Gastrocnemius medialis (tissue), 4 donors: ENCODE data around the gene SELENOP. TPM values are rescaled to one million over a fixed set of nuclear protein-coding genes. Genes with fewer than 3 reads are reported as not detected.

Experiments used
- ATAC-seq, 2 donors: fragments of 150-250 bp; one replicate each; pipeline ENCODE4 v1.9.1; 2016
- DNase-seq, 2 donors: peaks; one replicate each; pipeline ENCODE4 v3.0.0-alpha.2; 2019
- H3K27ac ChIP-seq, 4 donors: fragments of 200-600 bp; sonication (generic); 1 replicate in 1 of 4; 2 replicates in 3 of 4; pipeline ENCODE4 v1.5.1; 2016 to 2018; ENCODE audit warnings: mild to moderate bottlenecking in 2 of 4, moderate library complexity in 1 of 4
- H3K27me3 ChIP-seq, 3 donors: fragments of 200-600 bp; sonication (generic) in 2 of 3; 1 replicate in 1 of 3; 2 replicates in 2 of 3; pipeline versions ENCODE4 v1.5.1 to v1.6.0; 2016 to 2019; ENCODE audit warnings: mild to moderate bottlenecking in 1 of 3, moderate library complexity in 1 of 3
- H3K36me3 ChIP-seq, 2 donors: fragments of 200-600 bp; sonication (generic) in 1 of 2; one replicate each; pipeline ENCODE4 v1.5.1; 2017 to 2018
- H3K4me1 ChIP-seq, 2 donors: fragments of 200-600 bp; sonication (generic) in 1 of 2; one replicate each; pipeline ENCODE4 v1.5.1; 2016 to 2017; ENCODE audit warnings: mild to moderate bottlenecking in 2 of 2
- H3K4me3 ChIP-seq, 4 donors: fragments of 200-600 bp; sonication (generic) in 3 of 4; 1 replicate in 1 of 4; 2 replicates in 3 of 4; pipeline ENCODE4 v1.5.1; 2016 to 2019; ENCODE audit warnings: mild to moderate bottlenecking in 2 of 4
- H3K9me3 ChIP-seq, 3 donors: fragments of 200-600 bp; sonication (generic) in 2 of 3; 1 replicate in 1 of 3; 2 replicates in 2 of 3; pipeline ENCODE4 v1.5.1; 2016 to 2019
- POLR2A ChIP-seq, 2 donors: fragments of 450-650 bp; IDR thresholded peaks; one replicate each; pipeline ENCODE4 v1.6.1; 2017; ENCODE audit warnings: antibody characterized with exemption in 2 of 2, mild to moderate bottlenecking in 2 of 2, moderate library complexity in 2 of 2
- in situ Hi-C, 4 donors: fragments of 200-750 bp; cut with MboI; loops; one replicate each; pipeline versions ENCODE4 v1.15.0 to v1.8.0; 2017; ENCODE audit warnings: low sequenced_read_pairs in 4 of 4
- intact Hi-C: fragments of 100-400 bp; cut with DNase I; formaldehyde crosslinking; loops from one replicate; pipeline ENCODE4 v1.15.1; 2023; ENCODE audit warnings: low total_unique reads
- total RNA-seq, 4 donors: library from RNA; depleted of rRNA; stranded (reverse); fragments of >200 nt; gene quantifications; one replicate each; pipeline versions ENCODE4 v1.1.0 to v1.2.3, GENCODE V29; 2016
- TF ChIP-seq, protein P1 (sequence below), 5 experiments: fragments of 450-650 bp in 3 of 5; fragments of 200-600 bp in 2 of 5; sonication (generic) in 2 of 5; IDR thresholded peaks in 4 of 5; conservative IDR thresholded peaks in 1 of 5; 1 replicate in 4 of 5; 2 replicates in 1 of 5; pipeline ENCODE4 v1.5.1; 2016 to 2019; ENCODE audit warnings: antibody characterized with exemption in 5 of 5, mild to moderate bottlenecking in 3 of 5, moderate library complexity in 3 of 5

The SELENOP gene
- total RNA-seq, 4 donors from 2014 or later, result 231 to 290 (median 243) TPM

DNA sequence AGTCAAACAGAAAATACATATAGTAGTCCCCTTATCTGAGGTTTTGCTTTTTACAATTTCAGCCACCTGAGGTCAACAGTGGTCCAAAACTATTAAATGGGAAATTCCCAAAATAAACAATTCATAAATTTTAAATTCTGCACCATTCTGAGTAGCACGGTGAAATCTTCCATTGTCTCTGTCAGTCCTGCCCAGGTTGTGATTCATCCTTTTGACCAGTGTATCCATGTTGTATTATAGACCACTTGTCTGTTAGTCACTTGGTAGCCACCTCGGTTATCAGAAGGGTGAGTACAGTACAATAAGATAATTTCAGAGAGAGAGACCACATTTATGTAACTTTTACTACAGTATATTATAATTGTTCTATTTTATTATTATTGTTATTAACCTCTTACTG lies 52.2 kb downstream of the SELENOP start:
- ATAC-seq, result no peak
- intact Hi-C loops, result no loop called here
- H3K27me3 ChIP-seq, result no peaks in the 10 kb centered on the region
- TF ChIP-seq, protein P1, sequence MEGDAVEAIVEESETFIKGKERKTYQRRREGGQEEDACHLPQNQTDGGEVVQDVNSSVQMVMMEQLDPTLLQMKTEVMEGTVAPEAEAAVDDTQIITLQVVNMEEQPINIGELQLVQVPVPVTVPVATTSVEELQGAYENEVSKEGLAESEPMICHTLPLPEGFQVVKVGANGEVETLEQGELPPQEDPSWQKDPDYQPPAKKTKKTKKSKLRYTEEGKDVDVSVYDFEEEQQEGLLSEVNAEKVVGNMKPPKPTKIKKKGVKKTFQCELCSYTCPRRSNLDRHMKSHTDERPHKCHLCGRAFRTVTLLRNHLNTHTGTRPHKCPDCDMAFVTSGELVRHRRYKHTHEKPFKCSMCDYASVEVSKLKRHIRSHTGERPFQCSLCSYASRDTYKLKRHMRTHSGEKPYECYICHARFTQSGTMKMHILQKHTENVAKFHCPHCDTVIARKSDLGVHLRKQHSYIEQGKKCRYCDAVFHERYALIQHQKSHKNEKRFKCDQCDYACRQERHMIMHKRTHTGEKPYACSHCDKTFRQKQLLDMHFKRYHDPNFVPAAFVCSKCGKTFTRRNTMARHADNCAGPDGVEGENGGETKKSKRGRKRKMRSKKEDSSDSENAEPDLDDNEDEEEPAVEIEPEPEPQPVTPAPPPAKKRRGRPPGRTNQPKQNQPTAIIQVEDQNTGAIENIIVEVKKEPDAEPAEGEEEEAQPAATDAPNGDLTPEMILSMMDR (IDR thresholded peaks at IDR 0.05 in 4 of 5, conservative IDR thresholded peaks at IDR 0.05 in 1 of 5), result no peak
- TF ChIP-seq POLR2A (IDR thresholded peaks at IDR 0.05), result no peak
- peaks cover 0 to 8% of the 10 kb centered on the region in 2 donors for H3K4me1 ChIP-seq
- H3K36me3 ChIP-seq, result no peaks in the 10 kb centered on the region
- in situ Hi-C loops, result loop anchor here in 2 of 4 donors (25.0 kb wide), 2 partner anchors 347 to 897 kb away; partner anchors contain the start of genes OXCT1 (in 2 of the 2) and GHR (in 1 of the 2)
- H3K9me3 ChIP-seq, result no peaks in the 10 kb centered on the region
- no peak for DNase-seq
- H3K27ac ChIP-seq, result no peak overlapping the region
- H3K4me3 ChIP-seq, result no peak overlapping the region

DNA sequence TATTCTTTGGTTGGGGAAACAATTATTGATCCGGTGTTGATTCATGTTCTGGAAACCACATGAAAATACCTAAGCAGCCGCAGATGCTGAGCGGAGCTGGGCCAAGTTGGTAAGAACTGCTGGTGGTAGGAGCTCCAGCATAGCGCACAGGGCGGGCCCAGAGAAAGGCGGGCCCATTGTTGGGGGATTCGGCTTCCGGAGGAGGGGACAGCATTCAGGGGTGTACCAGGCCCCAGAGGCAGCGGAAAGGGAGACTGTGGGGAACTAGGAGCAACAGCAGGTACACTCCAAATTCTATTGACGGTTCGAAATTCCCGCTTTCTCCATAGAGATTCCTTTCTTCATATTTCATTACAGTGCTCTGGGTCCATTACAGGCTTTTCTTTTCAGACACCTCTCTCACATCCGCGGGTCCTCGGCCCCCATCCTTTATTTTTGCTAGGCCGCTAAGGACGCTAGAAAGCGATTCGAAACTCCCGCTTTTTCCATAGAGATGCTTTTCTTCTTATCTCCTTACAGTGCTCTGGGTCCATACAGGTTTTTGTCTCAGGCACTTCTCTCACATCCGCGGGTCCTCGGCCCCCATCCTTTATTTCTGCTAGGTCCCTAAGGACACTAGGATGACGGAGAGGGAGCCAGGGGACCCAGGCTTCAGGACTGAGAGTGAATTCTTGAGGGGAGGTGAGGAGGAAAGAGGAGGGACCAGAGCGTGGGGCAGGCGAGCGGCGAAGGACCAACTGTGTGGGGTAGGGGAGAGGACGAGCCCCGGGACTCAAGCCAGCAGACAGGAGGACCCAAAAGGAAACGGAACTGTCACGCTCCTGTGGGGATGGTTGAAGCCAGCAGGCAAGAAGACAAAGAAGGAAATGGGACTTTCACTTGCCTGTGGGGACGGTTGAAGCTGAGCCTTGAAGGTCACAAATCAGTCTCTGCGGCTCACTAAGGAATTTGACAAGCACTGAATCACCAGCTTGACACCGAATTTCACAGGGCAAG lies 54.8 kb downstream of the SELENOP start, which contains the start of gene CCDC152:
Gene CCDC152, plus strand, starts transcription at position 213 of the 996 bp plus-strand sequence. CDS start 2,304 bp downstream, outside the sequence.
- Histone ChIP-seq H3K4me3 (peak within 1 kb of the TSS; percentile 26 to 48 (median 34)), H3K27ac (no peak within 1 kb of the TSS), H3K4me1 (peaks cover 0 to 8% of the 10 kb centered on the region in 2 donors), H3K9me3 (no peaks in the 10 kb centered on the region), H3K27me3 (no peaks in the 10 kb centered on the region), H3K36me3 (no peaks in the 10 kb centered on the region)
- TF ChIP-seq POLR2A (IDR thresholded peaks at IDR 0.05), result no peak
- TF ChIP-seq, protein P1 (IDR thresholded peaks at IDR 0.05 in 4 of 5, conservative IDR thresholded peaks at IDR 0.05 in 1 of 5), result no peak
- in situ Hi-C loops, result loop anchor here in 2 of 4 donors (25.0 kb wide), 2 partner anchors 345 to 895 kb away; partner anchors contain the start of genes OXCT1 (in 2 of the 2) and GHR (in 1 of the 2)
- ATAC-seq, result no peak
- DNase-seq, result peak in 1 of 2 donors; percentile 12
- intact Hi-C loops, result no loop called here

DNA sequence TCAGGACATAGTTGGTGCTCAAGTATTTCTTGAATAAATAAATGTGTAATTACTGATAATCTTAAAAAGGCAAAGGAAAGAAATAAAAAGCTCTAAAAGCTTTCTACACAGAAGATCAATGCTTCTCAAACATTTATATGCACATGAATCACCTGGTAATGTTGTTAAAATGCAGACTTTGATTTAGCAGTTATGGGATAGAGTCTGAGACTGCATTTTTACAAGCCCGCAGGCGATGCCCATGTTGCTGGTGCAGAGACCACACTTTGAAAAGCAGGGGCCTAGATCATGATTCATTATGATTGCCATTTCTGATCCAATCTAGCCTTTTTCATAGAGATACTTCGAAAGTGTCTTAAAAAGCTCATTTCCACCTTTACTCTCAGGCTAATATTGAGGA lies 58.6 kb downstream of the SELENOP start:
- DNase-seq (no peak), ATAC-seq (no peak)
- no peak overlapping the region for H3K27ac ChIP-seq
- peaks cover 0 to 8% of the 10 kb centered on the region in 2 donors for H3K4me1 ChIP-seq
- no peak overlapping the region for H3K4me3 ChIP-seq
- TF ChIP-seq POLR2A (IDR thresholded peaks at IDR 0.05), result no peak
- TF ChIP-seq, protein P1 (IDR thresholded peaks at IDR 0.05 in 4 of 5, conservative IDR thresholded peaks at IDR 0.05 in 1 of 5), result no peak
- no peaks in the 10 kb centered on the region for H3K9me3 ChIP-seq
- intact Hi-C loops (no loop called here), in situ Hi-C loops (loop anchor here in 2 of 4 donors (25.0 kb wide), 2 partner anchors 341 to 891 kb away; partner anchors contain the start of genes OXCT1 (in 2 of the 2) and GHR (in 1 of the 2))
- H3K27me3 ChIP-seq, result no peaks in the 10 kb centered on the region
- no peaks in the 10 kb centered on the region for H3K36me3 ChIP-seq

DNA sequence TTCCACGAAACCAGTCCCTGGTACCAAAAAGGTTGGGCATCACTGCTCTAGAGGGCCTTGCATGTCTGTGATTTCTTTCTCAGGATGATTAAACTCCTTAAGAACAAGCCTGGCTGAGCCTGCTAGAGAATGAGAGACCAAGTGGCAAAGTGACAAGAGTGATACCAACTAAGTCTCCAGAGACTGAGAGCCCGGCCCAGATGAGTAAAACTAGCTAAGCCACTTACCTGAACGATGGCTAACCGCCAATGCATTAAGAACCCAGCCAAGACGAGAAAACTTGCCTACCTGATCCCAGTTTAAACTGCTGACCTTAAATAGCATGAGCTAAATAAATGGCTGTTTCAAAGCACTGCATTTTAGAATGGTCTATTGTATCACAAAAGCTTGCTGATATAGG lies 60.6 kb downstream of the SELENOP start:
- Histone ChIP-seq H3K27ac (no peak overlapping the region), H3K27me3 (no peaks in the 10 kb centered on the region), H3K4me1 (no peaks in the 10 kb centered on the region), H3K9me3 (no peaks in the 10 kb centered on the region), H3K4me3 (no peak overlapping the region), H3K36me3 (no peaks in the 10 kb centered on the region)
- TF ChIP-seq, protein P1 (IDR thresholded peaks at IDR 0.05 in 4 of 5, conservative IDR thresholded peaks at IDR 0.05 in 1 of 5), result no peak
- in situ Hi-C loops, result loop anchor here in 2 of 4 donors (25.0 kb wide), 2 partner anchors 339 to 889 kb away; partner anchors contain the start of genes OXCT1 (in 2 of the 2) and GHR (in 1 of the 2)
- intact Hi-C loops, result no loop called here
- ATAC-seq (no peak), DNase-seq (no peak)
